HL-60 (cell line): Measurements from ENCODE around the gene XPC.
"Not testable (repeated sequence)": the region's sequence is repeated elsewhere in the genome, so short reads cannot be mapped to it uniquely, and the experiment has no call there.

ENCODE experiments used
- DNase-seq, 2 experiments: peaks; one replicate each; pipeline ENCODE4 v3.0.0-alpha.2; 2010 to 2020; ENCODE audit warnings: low read depth in 1 of 2, low spot score in 1 of 2
- H3K27ac ChIP-seq: fragments of 250-450 bp; sonication (Bioruptor Pico); replicated peaks from 2 replicates; pipeline ENCODE4 v1.5.1; 2020; ENCODE audit warnings: mild to moderate bottlenecking, moderate library complexity
- H3K27me3 ChIP-seq: fragments of 250-450 bp; sonication (Bioruptor Pico); 2 replicates; pipeline ENCODE4 v1.5.1; 2021; ENCODE audit warnings: mild to moderate bottlenecking, moderate library complexity; ENCODE audit not compliant: insufficient read depth, poor library complexity, severe bottlenecking
- H3K4me3 ChIP-seq: replicated peaks from 2 replicates; pipeline ENCODE4 v1.5.1; 2011; ENCODE audit warnings: mild to moderate bottlenecking, control low read depth, low read length; ENCODE audit not compliant: insufficient read depth
- CTCF ChIP-seq: IDR thresholded peaks from one replicate; pipeline ENCODE4 v1.5.1; 2011; ENCODE audit warnings: low read length, control low read depth, inconsistent platforms; ENCODE audit not compliant: insufficient read depth
- GABPA ChIP-seq: IDR thresholded peaks from 2 replicates; pipeline ENCODE4 v1.6.1; 2012; ENCODE audit warnings: low read depth
- POLR2AphosphoS5 ChIP-seq: IDR thresholded peaks from 2 replicates; pipeline ENCODE4 v1.6.1; 2012; ENCODE audit warnings: low read depth
- REST ChIP-seq: IDR thresholded peaks from 2 replicates; pipeline ENCODE4 v1.6.1; 2012; ENCODE audit warnings: low read depth; ENCODE audit not compliant: insufficient replicate concordance
- SPI1 ChIP-seq: IDR thresholded peaks from 2 replicates; pipeline ENCODE4 v1.6.1; 2012; ENCODE audit warnings: low read depth, mild to moderate bottlenecking, borderline replicate concordance

Gene XPC

DNA sequence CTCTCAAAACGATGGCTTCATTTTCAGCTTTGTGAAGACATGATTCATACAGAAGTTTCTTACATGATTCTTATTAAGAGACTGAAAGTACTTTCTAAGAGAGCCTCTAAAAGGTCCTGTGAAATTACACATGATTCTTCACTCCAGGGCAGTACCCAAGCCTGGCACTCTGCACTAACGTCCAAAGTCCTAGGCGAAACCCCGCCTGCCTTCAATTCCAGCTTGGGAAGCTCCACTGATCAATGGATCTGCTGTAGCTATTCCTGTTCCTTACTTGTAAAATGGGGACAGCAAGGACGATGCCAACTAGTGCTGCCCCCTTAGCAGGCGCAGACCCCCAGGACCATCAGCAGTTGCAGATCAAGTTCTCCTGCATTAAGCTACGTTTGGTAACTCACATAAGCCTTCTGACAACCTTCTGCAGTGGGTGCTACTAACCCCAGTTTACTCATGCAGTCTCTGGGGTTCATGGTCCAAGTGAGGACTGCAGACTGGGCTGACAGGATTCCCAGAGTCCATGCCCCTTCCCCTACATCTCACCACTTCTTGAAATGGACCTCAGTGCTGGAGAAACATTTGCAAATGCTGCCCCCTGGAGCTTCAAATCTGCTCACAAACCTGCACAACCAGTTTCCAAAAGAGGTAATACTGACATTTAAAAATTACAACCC lies 64.3 kb downstream of the XPC start:
- H3K4me3 ChIP-seq: no peak overlapping the region
- DNase-seq: no peak
- TF ChIP-seq GABPA: no peak
- TF ChIP-seq CTCF: no peak
- no peak for TF ChIP-seq SPI1
- no peak for TF ChIP-seq REST
- TF ChIP-seq POLR2AphosphoS5: no peak
- no peak overlapping the region for H3K27ac ChIP-seq
- H3K27me3 ChIP-seq: no peaks in the 10 kb centered on the region

DNA sequence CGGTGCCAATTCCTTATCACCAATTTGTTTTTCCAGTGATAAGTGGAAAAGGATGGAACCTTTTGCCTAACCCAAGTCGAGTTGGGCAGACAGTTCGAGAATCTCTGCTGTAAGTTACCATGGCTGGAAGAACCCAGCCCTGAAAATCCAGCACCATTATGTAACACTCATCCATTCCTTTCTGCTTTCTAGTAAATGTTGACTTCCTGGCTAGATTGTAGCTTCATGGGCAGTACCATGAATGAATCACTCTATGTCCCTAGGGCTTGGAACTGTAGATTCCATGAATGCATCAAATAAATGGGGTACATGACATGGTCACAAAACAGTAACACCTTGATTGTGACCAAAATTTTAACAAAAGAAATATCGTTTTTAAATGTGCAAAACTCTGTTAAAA lies 67.7 kb downstream of the XPC start:
- Histone ChIP-seq H3K4me3 (no peak overlapping the region), H3K27ac (no peak overlapping the region), H3K27me3 (no peaks in the 10 kb centered on the region)
- no peak for TF ChIP-seq GABPA
- TF ChIP-seq POLR2AphosphoS5: no peak
- no peak for TF ChIP-seq REST
- no peak for TF ChIP-seq CTCF
- DNase-seq: no peak

DNA sequence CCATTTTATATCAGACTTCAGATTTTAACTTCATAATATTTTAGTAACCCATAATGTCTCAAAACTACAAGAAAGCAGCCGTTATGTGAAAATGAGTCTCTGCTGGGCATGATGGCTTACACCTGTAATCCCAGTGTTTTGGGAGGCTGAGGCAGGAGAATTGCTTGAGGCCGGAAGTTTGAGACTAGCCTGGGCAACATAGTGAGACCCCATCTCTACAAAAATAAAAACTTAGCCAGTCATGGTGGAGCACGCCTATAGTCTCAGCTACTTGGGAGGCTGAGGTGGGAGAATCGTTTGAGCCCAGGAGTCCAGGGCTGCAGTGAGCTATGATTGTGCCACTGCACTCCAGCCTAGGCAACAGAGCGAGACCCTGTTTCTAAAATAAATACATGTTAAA lies 68.6 kb downstream of the XPC start:
- H3K27me3 ChIP-seq, DNase-seq, H3K4me3 ChIP-seq, H3K27ac ChIP-seq: not testable (repeated sequence)

GRCh38 chr3:14097616-14098391 lies 80.6 kb downstream of the XPC start:
- Histone ChIP-seq H3K27me3 (peaks cover 4% of the 10 kb centered on the region), H3K4me3 (no peak overlapping the region), H3K27ac (no peak overlapping the region)
- DNase-seq: no peak
- TF ChIP-seq CTCF: no peak
- no peak for TF ChIP-seq SPI1
- TF ChIP-seq POLR2AphosphoS5: no peak
- no peak for TF ChIP-seq REST
- no peak for TF ChIP-seq GABPA
